DMS53 treated with DMSO at 0.1 percent for 48 hours (cell line): ENCODE results near the gene HMOX2.

Experiments used
- DNase-seq: peaks from one replicate; lab custom pipeline; 2025; ENCODE audit not compliant: unreplicated experiment; lab: John Stamatoyannopoulos, UW

HMOX2 gene

DNA sequence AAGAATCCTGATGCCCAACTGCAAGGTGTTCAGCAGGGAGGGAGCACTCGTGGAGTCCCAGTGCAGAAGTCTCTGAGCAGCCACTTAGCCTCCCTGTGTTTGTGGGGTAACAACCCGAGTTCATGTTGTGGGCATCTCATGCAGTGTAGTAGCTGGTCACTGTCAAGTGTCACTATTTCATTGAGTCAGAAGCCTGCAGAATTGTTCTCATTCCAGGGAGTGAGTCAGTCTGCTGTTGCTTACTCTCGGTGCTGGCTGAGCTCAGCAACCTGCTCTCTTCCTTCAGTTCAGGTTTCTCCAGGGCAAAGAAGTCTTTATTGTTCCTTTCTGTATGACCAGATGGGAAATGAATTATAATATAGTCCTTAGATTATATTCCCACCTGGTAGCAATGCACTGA, 24.1 kb downstream of the HMOX2 start:
- DNase-seq: no peak

- DNase-seq: no peak
Measured at GRCh38 chr16:4501071-4501478, 24.9 kb downstream of the HMOX2 start.

DNA sequence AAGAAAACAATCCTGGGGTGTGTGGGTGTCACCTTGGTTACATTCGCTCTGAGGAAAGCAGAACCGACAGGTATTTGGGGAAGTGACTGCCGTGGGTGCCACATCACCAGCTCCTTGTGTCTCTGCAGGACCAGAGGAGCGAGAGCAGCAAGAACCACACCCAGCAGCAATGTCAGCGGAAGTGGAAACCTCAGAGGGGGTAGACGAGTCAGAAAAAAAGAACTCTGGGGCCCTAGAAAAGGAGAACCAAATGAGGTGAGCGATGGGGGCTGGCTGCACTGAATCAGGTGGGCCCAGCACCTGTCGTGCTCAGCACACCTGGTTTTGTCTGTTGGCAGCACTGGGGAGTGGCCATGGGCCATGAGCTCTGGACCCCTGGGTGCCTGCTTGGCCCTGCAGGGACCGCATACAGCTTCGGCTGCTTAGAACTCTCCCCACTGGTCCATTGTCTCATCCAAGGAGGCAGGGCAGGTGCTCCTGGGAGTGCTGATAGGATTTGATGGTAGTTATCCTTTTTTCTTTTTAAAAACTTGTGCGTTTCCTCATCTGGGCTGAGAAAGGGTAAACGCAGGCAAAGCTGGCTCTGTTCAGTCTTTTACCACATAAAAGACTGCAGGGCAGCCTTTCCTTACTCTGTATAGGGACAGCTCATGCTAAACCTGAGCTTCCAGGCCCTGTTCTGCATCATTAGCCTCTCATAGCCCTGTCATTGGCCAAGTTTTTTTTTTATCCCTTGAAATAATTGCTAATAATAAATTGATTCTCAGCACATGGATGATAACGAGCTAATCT, 29.4 kb downstream of the HMOX2 start:
- DNase-seq: no peak

- DNase-seq: peak; percentile 38
Measured at GRCh38 chr16:4506450-4506849, 30.3 kb downstream of the HMOX2 start.

DNA sequence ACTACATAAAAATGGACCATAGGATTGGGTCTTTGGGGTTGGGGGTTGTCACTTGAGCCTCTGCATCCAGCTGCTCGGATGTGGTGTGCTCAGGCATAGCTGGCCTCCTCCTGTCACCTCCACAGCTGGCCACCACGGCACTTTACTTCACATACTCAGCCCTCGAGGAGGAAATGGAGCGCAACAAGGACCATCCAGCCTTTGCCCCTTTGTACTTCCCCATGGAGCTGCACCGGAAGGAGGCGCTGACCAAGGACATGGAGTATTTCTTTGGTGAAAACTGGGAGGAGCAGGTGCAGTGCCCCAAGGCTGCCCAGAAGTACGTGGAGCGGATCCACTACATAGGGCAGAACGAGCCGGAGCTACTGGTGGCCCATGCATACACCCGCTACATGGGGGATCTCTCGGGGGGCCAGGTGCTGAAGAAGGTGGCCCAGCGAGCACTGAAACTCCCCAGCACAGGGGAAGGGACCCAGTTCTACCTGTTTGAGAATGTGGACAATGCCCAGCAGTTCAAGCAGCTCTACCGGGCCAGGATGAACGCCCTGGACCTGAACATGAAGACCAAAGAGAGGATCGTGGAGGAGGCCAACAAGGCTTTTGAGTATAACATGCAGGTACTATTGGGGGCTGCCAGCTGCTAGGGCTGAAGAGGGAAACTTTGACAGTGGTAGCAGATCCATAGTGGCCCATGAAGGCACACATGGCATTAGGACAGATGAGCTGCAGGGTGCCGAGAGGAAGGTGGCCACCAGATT, 31.6 kb downstream of the HMOX2 start:
- peak; percentile 33 for DNase-seq

DNA sequence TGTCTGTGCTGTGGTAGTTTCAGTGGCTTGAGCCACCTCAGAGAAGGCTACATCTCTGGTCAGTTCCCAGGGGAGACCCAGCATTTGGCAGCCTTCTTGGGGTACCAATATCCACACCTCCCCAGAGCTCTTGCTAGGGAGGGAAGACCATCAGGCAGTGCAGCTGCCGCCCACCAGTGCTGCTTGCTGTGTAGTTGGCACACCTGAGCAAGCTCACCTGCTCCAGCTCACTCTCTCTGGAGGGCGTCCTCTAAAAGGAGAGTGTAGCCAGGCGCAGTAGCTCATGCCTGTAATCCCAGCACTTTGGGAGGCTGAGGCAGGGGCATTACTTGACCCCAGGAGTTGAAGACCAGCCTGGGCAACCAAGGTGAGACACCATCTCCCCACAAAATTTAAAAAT, 32.6 kb downstream of the HMOX2 start:
- DNase-seq: no peak

GRCh38 chr16:4509420-4509819, 33.2 kb downstream of the HMOX2 start:
- no peak for DNase-seq

DNA sequence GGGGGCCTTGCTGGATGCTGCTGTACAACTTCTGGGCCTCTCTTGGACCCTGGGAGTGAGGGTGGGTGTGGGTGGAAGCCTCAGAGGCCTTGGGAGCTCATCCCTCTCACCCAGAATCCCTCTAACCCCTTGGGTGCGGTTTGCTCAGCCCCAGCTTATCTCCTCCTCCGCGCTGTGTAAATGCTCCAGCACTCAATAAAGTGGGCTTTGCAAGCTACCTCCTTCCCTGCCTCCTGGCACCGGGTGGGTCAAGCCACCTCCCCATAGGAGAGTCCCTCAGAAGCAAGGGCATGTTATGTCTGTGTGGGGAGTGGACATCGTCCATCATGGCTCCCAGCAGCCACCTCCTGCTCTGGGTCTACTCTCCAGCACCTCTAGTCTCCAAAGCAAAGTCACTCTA, 33.9 kb downstream of the HMOX2 start:
- DNase-seq: no peak

DNA sequence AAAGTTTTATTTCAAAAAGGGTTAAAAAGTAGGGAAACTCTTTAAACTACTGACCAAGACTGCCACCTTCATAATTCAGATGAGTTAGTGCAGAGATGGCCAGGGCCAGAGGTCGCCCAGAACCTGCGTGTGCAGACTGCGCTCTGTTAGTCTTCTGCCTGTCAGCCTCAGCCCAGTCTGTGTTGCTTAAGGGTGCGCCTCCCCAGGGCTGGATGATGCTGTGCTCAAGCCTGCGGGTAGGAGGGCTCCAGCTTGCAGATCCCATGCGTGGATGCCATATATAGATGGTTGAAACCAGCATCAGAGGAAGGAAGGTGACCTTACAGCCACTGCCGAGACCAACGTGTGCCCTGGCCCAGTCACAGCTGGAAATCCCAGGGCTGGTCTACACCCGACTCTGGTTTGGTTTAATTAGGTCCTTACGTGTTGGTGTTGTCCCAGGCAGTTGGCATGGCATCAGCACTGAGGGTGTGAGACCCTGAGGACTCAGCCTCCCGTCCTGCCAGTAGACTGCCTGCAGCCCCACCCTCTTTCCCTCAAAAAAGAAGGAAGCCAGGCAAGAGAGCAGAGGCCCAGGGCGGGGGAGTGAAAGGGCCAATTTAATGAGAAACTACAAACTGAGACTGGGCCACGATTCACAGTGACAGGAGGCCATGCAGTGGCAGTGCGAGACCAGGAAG, 34.7 kb downstream of the HMOX2 start:
- no peak for DNase-seq

DNA sequence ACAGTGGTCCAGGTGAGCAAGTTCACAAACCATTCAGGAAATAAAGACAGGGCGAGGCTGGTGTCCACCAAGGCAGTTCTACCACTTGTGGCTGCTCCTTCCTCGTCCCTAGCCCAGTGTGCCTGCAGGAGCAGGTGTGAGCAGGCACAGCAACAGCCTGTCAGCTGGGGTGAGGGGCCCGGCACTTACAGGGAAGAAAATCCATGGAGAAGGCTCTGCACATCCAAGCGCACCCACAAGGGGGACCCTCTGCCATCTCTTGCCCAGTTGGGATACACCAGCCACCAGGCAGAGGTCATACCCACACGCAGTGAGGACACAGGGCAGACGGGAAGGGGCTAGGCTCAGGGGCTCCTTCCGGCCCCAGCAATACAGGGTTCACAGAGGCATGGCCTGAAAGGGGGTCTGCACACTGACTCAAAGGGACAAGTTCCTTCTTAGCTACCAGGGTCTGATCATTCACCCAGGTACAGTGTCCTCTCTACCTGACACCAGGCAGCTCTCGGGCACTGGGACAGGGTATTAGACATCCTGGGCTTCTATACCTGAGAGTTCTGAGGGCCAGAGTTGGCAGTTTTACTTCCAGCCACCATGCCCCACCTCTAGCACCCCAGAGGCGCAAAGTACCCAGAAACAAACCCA, 35.4 kb downstream of the HMOX2 start:
- DNase-seq: peak; percentile 51

DNA sequence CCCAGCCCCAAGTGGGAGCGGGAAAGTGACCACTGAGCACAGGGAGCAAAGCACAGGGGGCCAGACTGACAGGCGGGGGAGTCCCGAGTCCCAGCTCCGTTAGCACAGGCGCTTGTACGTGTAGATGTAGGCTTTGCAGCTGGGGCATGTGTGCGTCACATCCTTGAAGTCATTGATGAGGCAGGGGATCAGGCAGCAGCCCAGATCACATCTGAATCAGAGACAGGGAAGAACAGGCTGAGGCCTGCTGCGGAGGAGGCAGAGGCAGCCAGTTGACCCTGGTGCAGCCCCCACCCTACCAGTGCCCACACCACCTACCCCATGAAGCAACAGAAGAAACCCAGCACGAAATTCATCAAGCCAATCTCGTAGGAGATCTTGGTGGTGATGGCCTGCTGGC, 36.3 kb downstream of the HMOX2 start:
- DNase-seq: no peak

GRCh38 chr16:4513086-4513860, 37.1 kb downstream of the HMOX2 start:
- DNase-seq: no peak

GRCh38 chr16:4513881-4514280, 37.7 kb downstream of the HMOX2 start:
- no peak for DNase-seq

- no peak for DNase-seq
Measured at GRCh38 chr16:4514606-4515005, 38.4 kb downstream of the HMOX2 start.

DNA sequence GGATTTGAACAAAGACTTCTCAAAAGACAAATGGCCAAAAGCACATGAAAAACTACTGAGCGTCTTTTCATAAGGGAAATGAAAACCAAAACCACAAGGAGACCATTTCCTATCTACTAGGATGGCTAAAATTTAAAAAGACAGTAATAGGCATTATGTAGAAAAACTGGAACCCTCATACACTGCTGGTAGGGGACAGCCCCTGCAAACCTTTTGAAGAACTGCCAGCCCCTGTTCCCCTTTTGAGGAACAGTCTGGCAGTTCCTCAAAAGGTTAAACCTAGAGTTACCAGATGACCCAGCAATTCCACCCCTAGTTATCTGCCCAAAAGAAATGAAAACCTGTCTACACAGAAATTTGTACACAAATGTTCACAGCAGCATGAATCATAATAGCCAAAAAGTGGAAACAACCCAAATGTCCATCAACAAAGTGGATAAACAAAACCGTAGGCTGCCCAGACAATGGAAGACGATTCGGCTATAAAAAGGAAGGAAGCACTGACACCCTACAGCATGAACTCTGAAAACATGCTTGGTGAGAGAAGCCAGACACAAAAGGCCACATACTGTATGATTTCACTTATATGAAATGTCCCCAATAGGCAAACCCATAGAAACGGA, 39.5 kb downstream of the HMOX2 start:
- no peak for DNase-seq

GRCh38 chr16:4517812-4518680, 41.8 kb downstream of the HMOX2 start:
- peak; percentile 17 for DNase-seq

DNA sequence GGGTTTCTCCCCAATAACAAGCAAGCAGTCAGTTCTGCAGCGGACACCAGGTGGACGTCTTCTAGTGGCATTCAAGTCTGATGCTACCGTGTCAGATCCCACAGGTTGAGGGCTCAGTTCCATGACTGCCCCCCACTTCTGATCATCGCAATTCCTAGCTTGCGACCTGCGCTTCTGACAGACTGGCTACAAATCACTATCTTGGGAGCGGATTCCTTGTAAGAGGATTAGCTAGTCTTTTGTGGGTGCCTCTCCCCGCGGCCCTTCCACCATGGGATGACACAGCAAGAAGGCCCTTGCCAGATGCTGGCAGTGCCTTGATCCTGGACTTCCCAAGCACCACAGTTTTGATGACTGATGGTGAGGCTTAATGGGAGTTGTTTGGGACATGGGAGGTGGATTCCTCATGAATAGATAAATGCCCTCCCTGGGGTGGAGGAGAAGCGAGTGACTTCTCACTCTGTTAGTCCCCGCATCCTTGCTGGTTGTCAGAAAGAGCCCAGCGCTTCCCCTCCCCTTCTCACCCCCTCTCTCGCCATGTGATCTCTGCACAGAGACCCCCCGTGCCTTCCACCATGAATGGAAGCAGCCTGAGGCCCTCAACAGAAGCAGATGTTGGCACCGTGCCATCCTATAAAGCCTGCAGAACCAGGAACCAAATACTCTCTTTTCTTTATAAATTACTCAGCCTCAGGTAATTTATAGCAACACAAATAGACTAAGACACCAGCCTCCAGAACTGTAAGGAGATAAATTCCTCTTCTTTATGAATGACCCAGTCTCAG, 43.3 kb downstream of the HMOX2 start:
- DNase-seq: no peak

DNA sequence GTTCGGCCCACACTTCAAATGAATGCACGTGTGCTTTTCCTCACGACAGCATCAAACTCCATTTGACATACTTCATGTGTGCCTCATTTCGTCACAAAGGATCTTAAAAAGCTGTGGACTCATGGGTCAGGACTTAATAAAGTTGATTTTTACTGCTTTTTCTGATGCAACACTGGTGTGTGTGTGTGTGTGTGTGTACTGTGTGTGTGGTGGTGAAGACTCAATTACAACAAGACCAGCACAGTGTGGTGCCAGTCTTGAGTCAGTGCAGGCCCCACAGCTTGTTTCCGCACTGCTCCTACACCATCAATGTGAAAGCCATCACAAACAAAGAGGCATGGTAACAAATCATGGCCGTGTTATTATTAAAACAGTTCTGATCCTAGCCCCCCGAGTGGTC, 44.7 kb downstream of the HMOX2 start:
- DNase-seq: no peak
